COLO829 (cell line): ENCODE results near the gene MRTFA.
"Not testable (repeated sequence)": the region's sequence is repeated elsewhere in the genome, so short reads cannot be mapped to it uniquely, and the experiment has no call there.

Experiments
- DNase-seq: peaks from one replicate; pipeline ENCODE4 v3.0.0; 2012; ENCODE audit warnings: low spot score

MRTFA gene

DNA sequence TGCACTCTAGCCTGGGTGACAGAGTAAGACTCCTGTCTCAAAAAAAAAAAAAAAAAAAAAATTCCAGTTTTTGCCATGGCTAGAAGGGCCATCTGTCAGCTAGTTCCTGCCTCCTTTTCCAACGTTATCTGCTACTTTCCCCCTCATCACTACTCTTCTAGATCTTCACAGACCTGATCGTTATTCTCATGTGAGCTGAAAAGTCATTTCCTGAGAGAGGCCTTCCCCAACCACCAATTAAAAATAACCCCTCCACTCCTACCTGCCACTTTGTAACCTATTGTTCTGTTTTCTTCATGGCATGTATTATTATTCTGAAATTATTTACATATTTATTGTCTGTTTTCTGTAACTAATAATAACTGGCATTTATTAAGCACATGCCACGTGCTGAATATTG, 241.9 kb downstream of the MRTFA start:
- no peak for DNase-seq

DNA sequence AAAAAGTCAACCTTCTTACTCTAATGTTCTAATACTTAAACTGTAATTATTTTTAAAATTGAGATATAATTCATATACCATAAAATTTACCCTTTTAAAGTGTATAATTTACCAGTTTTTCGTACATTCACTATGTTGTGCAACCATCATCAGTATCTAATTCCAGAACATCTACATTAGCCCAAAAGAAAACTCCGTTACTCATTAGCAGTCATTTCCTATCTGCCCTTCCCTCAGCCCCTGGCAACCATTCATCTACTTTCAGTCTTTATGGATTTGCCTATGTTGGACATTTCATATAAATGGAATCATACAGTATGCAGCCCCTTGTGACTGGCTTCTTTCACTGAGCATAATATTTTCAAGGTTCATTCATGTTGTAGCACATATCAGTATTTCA, 243.9 kb downstream of the MRTFA start:
- no peak for DNase-seq

DNA sequence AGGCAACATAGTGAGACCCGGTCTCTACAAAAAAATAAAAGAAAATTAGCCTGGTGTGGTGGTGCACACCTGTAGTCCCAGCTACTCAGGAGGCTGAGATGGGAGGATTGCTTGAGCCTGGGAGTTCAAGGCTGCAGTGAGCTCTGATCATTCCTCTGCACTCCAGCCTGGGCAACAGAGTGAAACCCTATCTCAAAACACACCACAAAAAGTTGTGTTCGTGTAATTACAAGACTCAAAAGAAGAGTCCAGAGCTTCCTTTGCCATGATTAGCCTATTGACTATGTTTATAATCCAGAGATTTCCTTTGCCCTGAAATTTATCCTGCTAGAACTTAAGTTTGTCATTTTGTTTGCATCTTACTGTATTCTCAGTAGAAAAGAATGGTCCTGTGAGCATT, 245.1 kb downstream of the MRTFA start:
- no peak for DNase-seq

DNA sequence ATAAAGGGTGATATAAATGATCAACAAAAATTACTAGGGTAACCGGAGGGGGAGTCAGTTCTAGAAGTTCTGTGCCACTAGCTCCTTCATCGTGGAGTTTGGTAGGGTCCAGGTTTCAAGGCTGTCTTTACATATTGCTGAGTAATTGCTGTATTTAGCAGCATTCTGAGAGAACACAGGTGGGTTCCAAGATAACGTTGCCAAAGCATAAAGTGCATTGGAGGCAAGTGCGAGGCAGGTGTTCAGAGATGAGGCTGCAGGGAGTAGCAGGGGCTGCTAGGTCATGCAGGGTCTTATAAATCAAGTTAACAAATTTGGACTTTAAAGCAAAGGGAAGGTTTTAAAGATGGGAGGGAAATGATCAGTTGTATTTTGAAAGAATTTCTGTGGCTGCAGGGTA, 248.3 kb downstream of the MRTFA start:
- DNase-seq = no peak

DNA sequence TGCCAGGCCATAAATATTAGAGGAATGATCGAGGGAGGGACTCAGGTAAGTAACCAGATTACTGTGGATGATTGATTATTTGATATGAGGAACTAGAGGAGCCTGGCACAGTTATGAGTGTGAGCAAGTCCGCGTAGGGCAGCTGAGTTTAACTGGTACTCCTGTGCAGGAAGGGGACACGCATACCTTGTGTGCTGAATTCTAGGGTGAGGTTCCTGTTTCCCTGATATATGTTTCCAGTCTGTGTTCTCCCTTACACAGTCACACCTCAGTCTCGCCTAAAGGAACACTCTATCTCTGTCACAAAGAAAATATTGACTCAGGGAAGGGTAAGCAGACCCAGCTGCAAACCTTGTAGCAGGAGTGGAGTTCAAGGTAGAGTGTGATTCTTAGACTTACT, 248.8 kb downstream of the MRTFA start:
- no peak for DNase-seq

DNA sequence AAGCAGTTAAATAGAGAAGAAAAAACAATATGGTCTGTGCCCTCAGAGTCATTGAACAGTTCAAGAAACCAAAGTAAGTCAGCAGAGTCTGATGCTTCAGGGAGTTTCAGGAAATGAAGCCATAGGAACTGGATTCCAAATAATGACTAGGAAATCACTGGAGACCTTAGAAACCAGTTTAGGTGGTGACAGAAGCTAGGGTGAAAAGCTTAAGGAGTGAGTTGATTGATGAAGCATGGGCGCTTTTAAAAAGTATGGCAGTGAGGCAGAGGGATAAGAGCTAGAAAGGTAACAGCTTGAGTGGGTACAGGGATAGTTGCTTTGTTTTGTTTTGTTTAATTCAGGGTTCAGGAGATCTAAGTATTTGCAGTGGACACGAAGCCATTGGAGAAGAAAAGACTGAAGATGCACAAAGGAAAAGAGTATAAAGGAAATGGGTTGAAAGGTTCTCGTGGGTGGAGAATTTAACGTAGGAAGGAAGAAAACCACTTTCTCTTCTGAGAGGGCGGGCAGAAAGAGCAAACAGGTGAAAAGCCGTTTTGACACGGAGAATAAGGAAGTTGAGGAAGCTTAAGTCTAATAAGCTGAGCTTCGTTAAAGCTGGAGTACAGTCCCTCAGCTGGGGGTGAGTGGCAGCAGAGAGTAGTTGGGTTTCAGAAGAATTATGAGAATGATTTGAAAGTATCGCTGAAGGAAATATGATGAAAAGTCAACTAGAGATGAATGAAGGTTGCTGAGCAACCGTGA, 251.3 kb downstream of the MRTFA start:
- no peak for DNase-seq

DNA sequence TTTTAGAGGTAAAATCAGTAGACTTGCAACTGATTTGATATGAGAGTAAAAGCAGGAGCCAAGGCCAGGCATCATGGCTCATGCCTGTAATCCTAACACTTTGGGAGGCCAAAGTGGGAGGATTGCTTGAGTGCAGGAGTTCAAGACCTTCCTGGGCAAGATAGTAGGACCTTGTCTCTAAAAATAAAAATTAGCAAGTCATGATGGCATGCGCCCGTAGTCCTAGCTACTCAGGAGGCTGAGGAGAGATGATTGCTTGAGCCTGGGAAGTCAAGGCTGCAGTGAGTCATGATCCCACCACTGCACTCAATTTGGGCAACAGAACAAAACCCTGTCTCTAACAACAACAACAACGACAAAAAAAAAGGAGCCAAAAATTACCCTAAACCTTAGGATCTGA, 252.6 kb downstream of the MRTFA start:
- DNase-seq = no peak

DNA sequence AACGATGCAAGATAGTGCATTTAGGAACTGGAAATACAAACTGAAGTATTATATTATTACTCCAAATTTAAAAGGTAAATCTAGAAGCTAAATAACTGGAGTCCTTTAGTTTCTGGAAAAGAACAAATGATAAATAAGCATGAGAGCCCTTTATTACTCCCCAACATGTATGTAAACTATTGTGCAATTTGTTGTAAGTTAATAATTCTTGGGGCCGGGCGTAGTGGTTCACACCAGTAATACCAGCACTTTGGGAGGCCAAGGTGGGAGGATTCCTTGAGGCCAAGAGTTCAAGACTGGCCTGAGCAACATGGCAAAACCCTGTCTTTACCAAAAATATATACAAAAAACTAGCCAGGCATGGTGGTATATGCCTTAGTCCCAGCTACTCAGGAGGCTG, 255.1 kb downstream of the MRTFA start:
- no peak for DNase-seq

DNA sequence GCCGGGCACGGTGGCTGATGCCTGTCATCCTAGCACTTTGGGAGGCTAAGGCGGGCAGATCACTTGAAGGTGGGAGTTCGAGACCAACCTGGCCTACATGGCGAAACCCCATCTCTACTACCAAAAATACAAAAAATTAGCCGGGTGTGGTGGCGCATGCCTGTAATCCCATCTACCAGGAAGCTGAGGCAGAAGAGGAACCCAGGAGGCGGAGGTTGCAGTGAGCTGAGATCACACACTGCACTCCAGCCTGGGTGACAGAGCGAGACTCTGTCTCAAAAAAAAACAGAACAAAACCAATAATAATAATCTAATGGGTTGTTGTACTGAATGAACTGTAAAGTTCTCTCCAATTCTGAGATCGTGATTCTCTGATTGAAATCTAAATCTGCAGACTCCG, 258.1 kb downstream of the MRTFA start:
- DNase-seq = not testable (repeated sequence)

DNA sequence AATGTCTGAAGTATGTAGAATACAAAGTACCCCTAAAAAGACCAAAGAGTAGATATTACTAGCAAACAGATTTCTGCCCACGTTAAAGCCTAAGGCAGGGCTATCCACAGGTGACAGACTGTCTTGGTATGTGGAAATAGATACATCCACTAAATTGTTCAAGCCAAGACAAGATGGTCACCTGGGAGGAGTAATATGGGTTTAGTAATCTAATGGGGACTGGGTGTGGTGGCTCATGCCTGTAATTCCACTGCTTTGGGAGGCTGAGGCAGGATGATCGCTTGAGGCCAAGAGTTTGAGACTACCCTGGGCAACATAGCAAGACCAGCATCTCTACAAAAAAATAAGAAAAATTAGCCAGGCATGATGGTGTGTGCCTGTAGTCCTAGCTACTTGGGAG, 258.6 kb downstream of the MRTFA start:
- no peak for DNase-seq

DNA sequence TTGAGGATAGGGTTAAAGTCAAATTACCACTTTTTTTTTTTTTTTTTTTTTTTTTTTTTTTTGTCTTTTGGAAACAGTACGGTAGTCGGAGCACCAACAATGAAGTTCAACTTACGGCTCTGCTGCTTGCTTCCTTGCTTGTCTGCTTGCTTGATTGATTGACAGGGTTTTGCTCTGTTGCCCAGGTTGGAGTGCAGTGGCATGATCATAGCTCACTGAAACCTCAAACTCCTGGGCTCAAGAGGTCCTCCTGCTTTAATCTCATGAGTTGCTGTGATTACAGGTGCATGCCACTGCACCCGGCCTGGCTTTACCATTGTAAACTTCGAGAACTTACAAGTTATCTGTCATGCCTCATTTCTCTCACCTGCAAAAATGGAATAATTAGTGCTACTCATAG, 260.4 kb downstream of the MRTFA start:
- DNase-seq = no peak

DNA sequence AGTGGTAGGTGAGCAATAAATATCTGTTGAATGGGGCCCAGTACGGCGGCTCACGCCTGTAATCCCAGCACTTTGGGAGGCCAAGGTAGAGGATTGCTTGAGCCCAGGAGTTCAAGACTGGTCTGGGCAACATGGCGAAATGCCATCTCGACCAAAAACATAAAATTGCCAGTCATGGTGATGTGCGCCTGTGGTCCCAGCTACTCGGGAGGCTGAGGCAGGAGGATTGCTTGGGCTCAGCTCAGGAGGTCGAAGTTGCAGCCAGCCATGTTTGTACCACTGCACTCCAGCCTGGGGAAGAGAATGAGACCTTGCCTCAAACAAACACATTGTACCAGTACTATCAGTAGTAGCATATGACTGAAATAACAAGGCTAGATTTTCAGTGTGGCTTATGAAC, 262.0 kb downstream of the MRTFA start:
- DNase-seq = no peak

DNA sequence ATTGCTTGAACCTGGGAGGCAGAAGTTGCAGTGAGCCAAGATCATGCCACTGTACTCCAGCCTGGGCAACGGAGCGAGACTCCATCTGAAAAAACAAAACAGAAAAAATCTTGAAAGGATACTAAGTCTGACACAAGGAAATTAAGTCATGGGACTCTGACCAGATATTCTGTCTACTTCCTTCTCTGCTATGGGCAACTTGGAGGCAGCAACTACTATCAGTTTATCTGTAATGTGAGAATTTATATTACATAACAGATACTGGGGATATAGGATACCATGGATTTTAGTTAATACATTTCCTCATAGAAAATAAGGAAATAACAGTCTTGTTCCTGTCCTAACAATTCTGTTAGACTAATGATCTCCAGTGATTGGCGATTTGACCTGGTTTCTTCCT, 267.7 kb downstream of the MRTFA start:
- no peak for DNase-seq

DNA sequence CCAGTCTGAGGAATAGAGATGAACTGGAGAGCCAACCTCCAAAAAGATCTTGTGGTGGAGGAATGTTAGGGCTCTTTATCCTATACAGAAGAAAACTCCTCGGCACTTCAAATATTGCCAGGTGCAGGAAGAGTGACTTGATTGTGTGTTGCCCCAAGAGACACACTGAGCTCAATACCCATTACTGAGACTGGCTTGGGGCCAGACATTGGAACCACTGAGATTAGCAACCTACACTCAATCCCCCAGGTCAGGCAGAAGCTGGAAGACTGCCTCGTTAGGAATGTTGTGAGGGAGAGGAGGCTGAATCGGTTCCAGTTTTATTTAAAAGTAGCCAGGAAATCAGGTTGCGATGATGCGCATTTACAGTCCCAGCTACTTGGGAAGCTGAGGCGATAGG, 268.5 kb downstream of the MRTFA start:
- DNase-seq = no peak

DNA sequence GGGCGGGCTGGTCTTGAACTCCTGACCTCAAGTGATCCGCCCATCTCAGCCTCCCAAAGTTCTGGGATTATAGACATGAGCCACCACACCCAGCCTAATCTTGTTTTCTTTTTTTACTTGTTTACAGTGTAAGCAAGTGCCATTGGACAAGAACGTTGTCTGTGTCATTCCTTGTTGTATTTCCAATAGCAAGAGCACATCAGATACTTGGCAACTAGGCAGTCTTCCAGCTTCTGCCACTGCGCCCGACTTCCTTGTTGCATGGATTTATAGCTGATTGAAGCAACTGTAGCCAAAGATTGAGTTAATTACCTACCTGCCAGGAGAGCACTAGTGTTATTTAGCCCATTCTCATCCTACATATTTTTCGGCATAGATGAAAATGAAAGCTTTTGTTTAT, 269.2 kb downstream of the MRTFA start:
- no peak for DNase-seq

DNA sequence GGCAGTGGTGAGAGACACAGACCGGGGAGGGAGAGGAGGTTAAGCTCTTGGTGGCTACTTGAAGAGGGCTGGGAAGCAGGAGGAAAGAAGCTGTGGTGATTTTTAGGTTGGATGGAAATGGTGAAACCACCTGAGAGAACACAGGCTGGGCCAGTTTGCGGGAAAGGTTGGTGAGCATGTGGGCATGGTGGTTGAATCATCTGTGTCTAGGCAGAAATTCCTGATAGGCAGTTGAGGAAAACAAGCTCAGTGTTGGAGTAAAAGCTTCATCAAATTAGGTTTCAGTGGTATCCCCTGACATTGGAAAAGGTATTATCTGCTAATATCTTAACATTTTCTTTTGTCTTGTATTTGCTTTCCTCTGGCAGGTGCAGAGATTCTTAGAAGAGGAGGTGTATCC, 270.5 kb downstream of the MRTFA start:
- DNase-seq = no peak

DNA sequence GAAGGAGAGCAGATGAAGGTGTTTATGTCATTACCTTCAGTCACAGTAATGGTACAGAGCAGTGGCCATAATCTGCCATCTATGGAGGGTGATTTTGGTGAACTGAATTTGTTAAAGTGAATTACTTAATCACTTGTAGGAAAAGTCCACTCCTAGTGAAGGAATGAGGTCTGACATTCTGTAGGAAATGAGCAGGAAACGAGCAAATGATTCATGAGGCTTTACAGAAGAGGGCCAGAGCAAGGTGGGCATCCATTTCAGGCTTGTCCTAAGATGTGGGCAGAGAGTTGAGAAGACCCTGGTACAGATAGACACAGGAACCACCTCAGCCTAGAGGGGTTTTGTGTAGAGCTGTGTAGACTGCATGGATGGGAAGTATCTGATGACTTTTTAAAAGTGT, 272.1 kb downstream of the MRTFA start:
- no peak for DNase-seq

DNA sequence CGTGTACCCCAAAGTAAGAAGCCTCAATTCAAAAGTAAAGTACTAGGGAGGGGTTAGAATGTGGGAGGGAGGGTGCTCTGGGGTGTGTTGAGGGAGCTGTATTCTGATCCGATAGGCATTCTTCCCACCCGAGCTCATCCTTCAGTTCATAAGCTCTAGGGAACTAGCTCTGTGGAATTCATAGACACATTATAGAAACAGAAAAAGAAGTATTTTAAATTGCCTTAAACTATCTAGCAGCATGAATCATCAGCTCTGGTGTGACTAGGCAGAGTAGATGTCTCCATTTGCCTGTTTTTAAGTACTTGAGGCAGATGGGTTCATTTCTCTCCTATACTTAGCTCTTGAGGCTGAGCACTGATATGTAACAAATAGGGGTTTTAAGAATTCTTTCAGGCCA, 273.5 kb downstream of the MRTFA start:
- DNase-seq = no peak

DNA sequence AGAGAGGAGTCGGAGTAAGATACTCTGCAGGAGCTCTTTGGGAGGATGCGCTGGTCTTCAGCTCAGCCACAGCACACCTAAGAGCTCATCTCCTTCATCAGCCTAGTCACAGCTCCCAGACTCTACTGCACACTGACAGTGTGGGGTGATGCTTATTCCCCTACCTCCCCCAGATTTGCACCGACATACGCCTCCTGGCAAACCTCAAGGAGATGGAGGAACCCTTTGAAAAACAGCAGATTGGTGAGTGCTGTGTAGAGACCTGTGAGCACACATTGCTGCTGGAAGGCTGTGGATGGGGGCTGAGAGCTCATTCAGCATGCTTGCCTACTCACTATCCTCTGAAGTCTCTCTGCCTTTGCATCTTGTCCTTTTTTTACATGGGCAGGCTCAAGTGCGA, 275.4 kb downstream of the MRTFA start:
- DNase-seq = no peak
